ENCODE data around the gene TRIO. TPM values are rescaled to one million over a fixed set of nuclear protein-coding genes. Genes with fewer than 3 reads are reported as not detected.

TRIO gene
- total and polyA plus RNA-seq, 2 of the 8 experiments (the other 6 are each of a cell fraction or from before 2014, with no cell fraction given) = 35.1 to 69.1 TPM

DNA sequence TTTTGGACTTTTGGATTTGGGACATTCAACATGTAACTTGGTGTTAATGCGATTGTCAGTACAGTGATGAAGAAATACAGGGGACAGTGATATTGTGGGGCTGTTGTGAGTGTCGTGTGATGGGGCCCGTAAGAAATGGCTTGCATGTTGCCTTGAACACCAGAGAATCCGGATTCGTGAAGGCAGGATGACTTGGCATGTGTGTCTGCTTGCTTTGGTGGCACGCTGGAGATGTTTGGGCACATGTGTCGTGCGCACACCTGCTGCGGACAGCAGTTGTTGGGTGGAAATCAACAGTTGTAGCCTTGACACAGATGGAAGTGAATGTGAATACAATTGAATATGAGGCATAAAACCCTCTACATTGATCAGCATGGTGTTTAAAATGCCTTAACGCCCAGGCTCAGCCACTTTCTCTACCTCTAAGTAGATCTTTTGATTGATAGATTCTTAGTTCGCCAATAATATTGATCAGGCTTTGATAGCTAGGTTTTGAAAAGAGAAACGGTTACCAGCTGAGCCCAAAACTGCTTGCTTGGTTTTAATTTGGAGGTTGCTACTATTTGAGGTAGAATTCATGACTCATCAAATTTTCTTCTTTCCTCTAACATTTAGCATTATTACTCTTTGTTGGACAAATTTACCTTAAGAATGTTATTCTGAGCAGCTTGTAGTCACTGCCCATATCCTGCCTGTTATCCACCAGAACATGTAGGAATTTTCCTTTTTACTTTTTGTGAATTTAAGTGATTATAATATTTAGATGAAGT lies 94.4 kb downstream of the TRIO start:
- H2BK15ac ChIP-seq (ENCODE audit: low read length) = 0 out of 2 replicates have a peak overlapping the region, but pooled peaks have one; percentile 73
- H3K27me3 ChIP-seq (replicated peaks in 1 of 4; ENCODE audit: control insufficient read depth in 3 of 4, extremely low read depth in 1 of 4, insufficient read depth in 3 of 4, low read length in 3 of 4) = no peaks in the 10 kb centered on the region
- DNase-seq (ENCODE audit: low read depth in 1 of 2, low spot score in 2 of 2) (no peak), FAIRE-seq (no peak)
- peak overlapping the region; percentile 82 for H2BK12ac ChIP-seq (ENCODE audit: low read depth, low read length)
- H3K79me1 ChIP-seq (ENCODE audit: low read depth, low read length) = peaks cover 12% of the 10 kb centered on the region; the same call in 1 of the 2 replicates
- ChIA-PET POLR2A (ENCODE audit: partially characterized antibody) (interaction anchor here (1.0 to 1.5 kb wide), 4 partner anchors 12 to 117 kb away, joined by 3 to 4 read pairs (median 3); no protein-coding TSS in a partner anchor), CTCF (ENCODE audit: partially characterized antibody) (interaction anchor here (0.7 to 2.0 kb wide), 3 partner anchors 10 to 54 kb away, joined by 3 to 6 read pairs (median 3); no protein-coding TSS in a partner anchor)
- no peak overlapping the region for H2AFZ ChIP-seq (ENCODE audit: low read length)
- peaks cover 5 to 14% of the 10 kb centered on the region in 2 experiments for H4K20me1 ChIP-seq (replicated peaks in 1 of 2; ENCODE audit: control insufficient read depth in 1 of 2, insufficient read depth in 2 of 2, low read length in 2 of 2)
- no peak overlapping the region for H2BK120ac ChIP-seq (replicated peaks; ENCODE audit: low read depth, low read length)
- H4K5ac ChIP-seq (ENCODE audit: insufficient read length, low read depth, low read length) = no peak overlapping the region
- no peak overlapping the region for H3K18ac ChIP-seq (ENCODE audit: extremely low read depth, low read length)
- no peak overlapping the region for H3K23ac ChIP-seq (ENCODE audit: insufficient read length)
- H3K9me3 ChIP-seq (ENCODE audit: insufficient read depth in 2 of 2, low read depth in 1 of 2, low read length in 1 of 2) = no peaks in the 10 kb centered on the region
- WGBS, 2 experiments (ENCODE audit: extremely low coverage in 1 of 2, insufficient coverage in 1 of 2, insufficient read length in 1 of 2, insufficient replicate concordance in 2 of 2, low coverage in 1 of 2, low lambda C conversion rate in 2 of 2, missing lambda C conversion rate in 1 of 2) = 79% methylated on average over 12 of the region's 12 CpGs; no CpG with 5 or more reads in 1 of the 2 experiments
- H3K23me2 ChIP-seq (ENCODE audit: low read depth, low read length) = no peaks in the 10 kb centered on the region; the same call in 1 of the 2 replicates
- no peak overlapping the region for H3K56ac ChIP-seq (replicated peaks; ENCODE audit: insufficient read length, low read depth, low read length)
- H3K27ac ChIP-seq (ENCODE audit: low read depth, low read length) = no peak overlapping the region; the same call in 1 of the 2 replicates
- peak overlapping the region; percentile 57 for H4K91ac ChIP-seq (replicated peaks; ENCODE audit: insufficient read length, low read length)
- peak overlapping the region; percentile 69 for H3K4ac ChIP-seq (replicated peaks; ENCODE audit: insufficient read length, low read depth, low read length)
- H2AK5ac ChIP-seq (ENCODE audit: low read depth, low read length) = 0 out of 2 replicates have a peak overlapping the region, but pooled peaks have one; percentile 76
- no peaks in the 10 kb centered on the region for H3K36me3 ChIP-seq (ENCODE audit: control insufficient read depth in 2 of 4, insufficient read depth in 4 of 4, low read length in 3 of 4)
- no peak overlapping the region for H4K8ac ChIP-seq (ENCODE audit: extremely low read depth, insufficient read depth, low read length)
- H3K4me3 ChIP-seq (ENCODE audit: extremely low read depth in 1 of 4, insufficient read depth in 2 of 4, low read depth in 3 of 4, low read length in 4 of 4) = no peak overlapping the region
- TF ChIP-seq SP4 (IDR thresholded peaks at IDR 0.05; ENCODE audit: low read length) (no peak), BCL11A (IDR thresholded peaks at IDR 0.05; ENCODE audit: low read depth in 2 of 2, low read length in 2 of 2) (no peak), BACH1 (IDR thresholded peaks at IDR 0.05; ENCODE audit: low read length) (peak; percentile 79), POLR2AphosphoS5 (IDR thresholded peaks at IDR 0.05; ENCODE audit: low read depth, low read length) (no peak), RFX5 (IDR thresholded peaks at IDR 0.05; ENCODE audit: borderline replicate concordance, low read depth, low read length) (no peak), CTBP2 (IDR thresholded peaks at IDR 0.05; ENCODE audit: borderline replicate concordance, insufficient read depth, insufficient read length, low read length) (no peak), MAFK (IDR thresholded peaks at IDR 0.05; ENCODE audit: low read depth, low read length) (peak; percentile 81), SIX5 (IDR thresholded peaks at IDR 0.05; ENCODE audit: low read depth, low read length) (no peak), JUN (IDR thresholded peaks at IDR 0.05; ENCODE audit: low read depth, low read length) (no peak)
- no peak overlapping the region for H3K14ac ChIP-seq (ENCODE audit: insufficient read length)
- peak overlapping the region; percentile 79; the same call in 1 of the 2 replicates for H2BK5ac ChIP-seq (ENCODE audit: low read depth, low read length)
- H3K4me2 ChIP-seq (ENCODE audit: insufficient read depth in 1 of 2, low read depth in 2 of 2, low read length in 2 of 2) = peak overlapping the region in 1 of 2 experiments; percentile 54; a peak in 3 of 4 replicates
- no peak overlapping the region for H2BK20ac ChIP-seq (ENCODE audit: low read length)
- peaks cover 6 to 30% (median 26%) of the 10 kb centered on the region in 4 experiments for H3K4me1 ChIP-seq (replicated peaks in 1 of 4; ENCODE audit: control insufficient read depth in 3 of 4, insufficient read depth in 4 of 4, low read length in 3 of 4)
- peak overlapping the region in 1 of 4 experiments; percentile 9; a peak in 1 of 7 replicates for H3K9ac ChIP-seq (replicated peaks in 1 of 4; ENCODE audit: extremely low read depth in 1 of 4, low read depth in 3 of 4, low read length in 3 of 4)
- H3K79me2 ChIP-seq (ENCODE audit: control insufficient read depth in 1 of 2, insufficient read depth in 2 of 2, low read length in 2 of 2) = peaks cover 6 to 94% of the 10 kb centered on the region in 2 experiments
